DOHH2 (cell line): ENCODE measurements around the gene CYTH3.

Source experiments
- H3F3A ChIP-seq: fragments of 200-600 bp; sonication (generic), shearing (Covaris generic); 2 replicates; pipeline ENCODE4 v1.6.0; 2016; ENCODE audit warnings: antibody characterized with exemption, mild to moderate bottlenecking; ENCODE audit not compliant: control insufficient read depth, insufficient read depth
- H3K27ac ChIP-seq: fragments of 200-600 bp; sonication (generic); 2 replicates; pipeline ENCODE4 v1.5.1; 2014; ENCODE audit warnings: low read depth, mild to moderate bottlenecking, low read length, moderate library complexity
- H3K27me3 ChIP-seq: fragments of 200-600 bp; sonication (generic); 2 replicates; pipeline ENCODE4 v1.6.1; 2014; ENCODE audit warnings: mild to moderate bottlenecking, low read length, mixed read lengths; ENCODE audit not compliant: control insufficient read depth
- H3K36me3 ChIP-seq: fragments of 200-600 bp; sonication (generic); 2 replicates; pipeline ENCODE4 v1.6.1; 2014; ENCODE audit warnings: mild to moderate bottlenecking, low read length, moderate library complexity, mixed read lengths; ENCODE audit not compliant: control insufficient read depth
- H3K4me1 ChIP-seq: fragments of 200-600 bp; sonication (generic); 2 replicates; pipeline ENCODE4 v1.6.1; 2014; ENCODE audit warnings: mild to moderate bottlenecking, low read length, mixed read lengths; ENCODE audit not compliant: control insufficient read depth
- H3K4me2 ChIP-seq: fragments of 200-600 bp; sonication (generic); 2 replicates; pipeline ENCODE4 v1.6.0; 2014; ENCODE audit warnings: mild to moderate bottlenecking, low read length, moderate library complexity
- H3K4me3 ChIP-seq: fragments of 200-600 bp; sonication (generic); 2 replicates; pipeline ENCODE4 v1.5.1; 2014; ENCODE audit warnings: mild to moderate bottlenecking, low read length, mixed read lengths
- H3K79me2 ChIP-seq: fragments of 200-600 bp; sonication (generic); 2 replicates; pipeline ENCODE4 v1.6.1; 2014; ENCODE audit warnings: mild to moderate bottlenecking, low read length, mixed read lengths; ENCODE audit not compliant: control insufficient read depth
- H3K9me2 ChIP-seq: fragments of 200-600 bp; sonication (generic); replicated peaks from 2 replicates; pipeline ENCODE4 v1.6.1; 2014; ENCODE audit warnings: mild to moderate bottlenecking, low read length, mixed read lengths; ENCODE audit not compliant: control insufficient read depth
- H3K9me3 ChIP-seq: fragments of 200-600 bp; sonication (generic); 2 replicates; pipeline ENCODE4 v1.6.1; 2014; ENCODE audit warnings: antibody characterized with exemption, low read length, mixed read lengths; ENCODE audit not compliant: control insufficient read depth, insufficient read depth
- H4K20me1 ChIP-seq: fragments of 200-600 bp; sonication (generic); 2 replicates; pipeline ENCODE4 v1.6.0; 2014; ENCODE audit warnings: low read depth, mild to moderate bottlenecking, antibody characterized with exemption, low read length, moderate library complexity; ENCODE audit not compliant: control insufficient read depth, insufficient read depth
- CTCF ChIP-seq: fragments of 200-600 bp; sonication (generic); IDR thresholded peaks from one replicate; pipeline ENCODE4 v1.5.1; 2014; ENCODE audit warnings: antibody characterized with exemption, mild to moderate bottlenecking, low read depth, low read length; ENCODE audit not compliant: poor library complexity, severe bottlenecking
- EZH2phosphoT487 ChIP-seq: fragments of 200-600 bp; sonication (generic); IDR thresholded peaks from 2 replicates; pipeline ENCODE4 v1.6.1; 2017; ENCODE audit warnings: borderline replicate concordance, mild to moderate bottlenecking, antibody characterized with exemption, low read length, moderate library complexity, mixed read lengths

CYTH3 gene

GRCh38 chr7:6205971-6206660 lies 66.3 kb downstream of the CYTH3 start:
- Histone ChIP-seq H3K9me2 (no peaks in the 10 kb centered on the region), H3K79me2 (no peaks in the 10 kb centered on the region), H3K36me3 (no peaks in the 10 kb centered on the region), H3K9me3 (no peaks in the 10 kb centered on the region), H3K4me3 (no peak overlapping the region), H3K4me2 (no peak overlapping the region), H3K27ac (no peak overlapping the region), H3K27me3 (peaks cover 22% of the 10 kb centered on the region), H3F3A (no peaks in the 10 kb centered on the region), H4K20me1 (0 out of 2 replicates have a peak, but pooled peaks cover 4% of the 10 kb centered on the region), H3K4me1 (no peaks in the 10 kb centered on the region)
- no peak for TF ChIP-seq EZH2phosphoT487
- no peak for TF ChIP-seq CTCF

- Histone ChIP-seq H3K79me2 (no peaks in the 10 kb centered on the region), H3K4me3 (no peak overlapping the region), H3K4me2 (no peak overlapping the region), H3F3A (no peaks in the 10 kb centered on the region), H3K4me1 (no peaks in the 10 kb centered on the region), H3K27ac (no peak overlapping the region), H3K9me2 (no peaks in the 10 kb centered on the region), H3K27me3 (peaks cover 23% of the 10 kb centered on the region), H3K9me3 (no peaks in the 10 kb centered on the region), H4K20me1 (0 out of 2 replicates have a peak, but pooled peaks cover 4% of the 10 kb centered on the region), H3K36me3 (no peaks in the 10 kb centered on the region)
- TF ChIP-seq CTCF: no peak
- TF ChIP-seq EZH2phosphoT487: no peak
Measured at GRCh38 chr7:6203381-6203780, 69.0 kb downstream of the CYTH3 start.

- H3K79me2 ChIP-seq: no peaks in the 10 kb centered on the region
- no peaks in the 10 kb centered on the region for H3K9me2 ChIP-seq
- no peak overlapping the region for H3K27ac ChIP-seq
Measured at GRCh38 chr7:6202117-6202516, 70.3 kb downstream of the CYTH3 start.

More at GRCh38 chr7:6202117-6202516, 70.3 kb downstream of the CYTH3 start:
- Histone ChIP-seq H4K20me1 (0 out of 2 replicates have a peak, but pooled peaks cover 4% of the 10 kb centered on the region), H3K9me3 (no peaks in the 10 kb centered on the region), H3K4me1 (no peaks in the 10 kb centered on the region), H3F3A (no peaks in the 10 kb centered on the region), H3K4me2 (no peak overlapping the region), H3K4me3 (no peak overlapping the region), H3K27me3 (peaks cover 23% of the 10 kb centered on the region), H3K36me3 (no peaks in the 10 kb centered on the region)
- no peak for TF ChIP-seq EZH2phosphoT487
- no peak for TF ChIP-seq CTCF
